ENCODE results near the gene DNAJB2.

Gene DNAJB2

DNA sequence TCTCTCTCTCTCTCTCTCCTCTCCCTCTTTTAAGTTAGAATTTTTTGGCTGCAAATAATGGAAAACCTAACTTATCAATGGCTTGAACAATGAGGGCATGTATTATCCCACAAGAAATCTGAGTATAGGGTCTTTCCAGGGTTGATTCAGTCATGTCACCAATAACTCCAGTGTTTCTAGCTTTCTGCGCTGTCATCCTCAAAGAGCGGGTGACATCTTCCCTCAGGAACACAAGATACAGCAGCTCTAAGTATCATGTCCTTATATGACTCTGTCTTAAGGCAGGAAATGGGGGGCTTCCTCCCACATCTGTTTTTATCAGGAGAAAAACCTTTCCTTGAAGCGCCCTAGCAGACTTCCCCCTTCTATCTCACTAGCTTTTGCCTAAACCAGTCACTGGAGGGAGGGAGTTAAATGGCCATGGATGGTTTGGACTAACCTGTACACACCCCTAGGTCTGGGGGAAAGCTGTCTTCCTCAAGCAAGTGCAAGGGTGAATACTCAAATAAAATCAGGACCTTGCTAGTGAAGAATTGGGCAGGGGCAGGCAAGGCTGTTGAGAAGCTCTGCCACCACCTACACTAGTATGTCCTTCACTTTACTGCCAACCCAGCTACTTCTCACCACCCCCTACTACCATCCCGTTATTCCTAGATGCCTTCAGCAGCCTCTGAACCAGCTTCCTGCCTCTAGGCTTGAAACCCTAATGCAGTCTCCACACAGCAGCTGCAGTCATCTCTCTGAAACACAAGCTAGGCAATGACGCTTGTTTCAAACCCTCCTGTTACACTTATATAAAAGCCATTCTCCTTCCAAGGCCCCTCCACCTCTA, 17.9 kb upstream of the DNAJB2 start:
- no peak for DNase-seq

DNA sequence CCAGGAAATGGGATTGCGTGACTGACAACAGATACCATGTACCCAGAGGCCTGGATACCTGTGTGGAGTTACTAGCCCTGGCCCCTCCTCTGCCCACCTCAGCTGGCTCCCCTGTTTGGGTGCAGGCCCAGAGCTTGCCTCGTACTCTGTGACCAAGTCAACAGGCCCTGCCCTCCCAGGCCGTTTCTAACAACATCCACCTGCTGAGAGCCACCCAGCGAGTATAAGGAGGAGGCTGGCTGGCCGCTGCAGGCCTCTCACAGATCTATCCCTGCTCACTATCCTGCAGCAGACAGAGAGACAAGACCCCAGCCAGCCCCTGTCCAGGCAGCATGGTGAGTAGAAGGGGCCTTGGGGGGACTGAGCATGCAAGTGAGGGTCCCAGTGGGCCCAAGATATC, 12.9 kb upstream of the DNAJB2 start:
- DNase-seq: no peak

DNA sequence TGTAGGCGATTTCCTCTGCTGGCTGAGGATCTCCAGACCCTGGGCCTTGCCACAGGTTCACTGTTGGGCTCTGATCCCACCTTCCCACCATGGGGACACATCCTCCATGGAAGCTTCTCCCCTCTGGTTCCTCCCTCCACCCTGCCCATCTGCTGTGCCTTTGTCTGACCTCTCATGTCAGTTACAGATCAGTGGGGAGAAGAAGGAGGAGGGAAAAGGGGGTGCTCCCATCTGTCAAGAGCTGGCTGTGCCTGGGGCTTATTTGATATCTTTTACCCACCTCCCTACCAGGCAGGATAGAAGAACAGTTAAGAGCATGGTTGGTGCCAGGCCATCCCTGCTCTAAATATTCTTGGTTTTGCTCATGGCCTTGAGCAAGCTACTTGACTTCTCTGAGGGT, 12.3 kb upstream of the DNAJB2 start:
- no peak for DNase-seq

DNA sequence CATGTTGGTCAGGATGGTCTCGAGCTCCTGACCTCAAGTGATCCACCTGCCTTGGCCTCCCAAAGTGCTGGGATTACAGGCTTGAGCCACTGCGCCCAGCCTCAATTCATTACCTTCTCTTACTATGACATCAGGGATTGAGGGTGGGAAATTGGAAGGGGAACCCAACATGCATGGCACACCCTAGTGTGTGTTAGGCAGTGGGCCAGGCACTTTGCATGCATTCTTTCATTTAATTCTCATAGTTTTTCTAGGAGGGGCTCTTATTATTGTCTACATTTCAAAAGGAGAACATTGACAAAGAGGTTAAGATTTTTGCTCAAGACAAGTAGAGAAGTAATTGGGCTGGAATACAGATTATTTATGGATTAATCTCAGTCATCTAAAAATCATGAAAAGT, 10.9 kb upstream of the DNAJB2 start:
- DNase-seq: no peak

DNA sequence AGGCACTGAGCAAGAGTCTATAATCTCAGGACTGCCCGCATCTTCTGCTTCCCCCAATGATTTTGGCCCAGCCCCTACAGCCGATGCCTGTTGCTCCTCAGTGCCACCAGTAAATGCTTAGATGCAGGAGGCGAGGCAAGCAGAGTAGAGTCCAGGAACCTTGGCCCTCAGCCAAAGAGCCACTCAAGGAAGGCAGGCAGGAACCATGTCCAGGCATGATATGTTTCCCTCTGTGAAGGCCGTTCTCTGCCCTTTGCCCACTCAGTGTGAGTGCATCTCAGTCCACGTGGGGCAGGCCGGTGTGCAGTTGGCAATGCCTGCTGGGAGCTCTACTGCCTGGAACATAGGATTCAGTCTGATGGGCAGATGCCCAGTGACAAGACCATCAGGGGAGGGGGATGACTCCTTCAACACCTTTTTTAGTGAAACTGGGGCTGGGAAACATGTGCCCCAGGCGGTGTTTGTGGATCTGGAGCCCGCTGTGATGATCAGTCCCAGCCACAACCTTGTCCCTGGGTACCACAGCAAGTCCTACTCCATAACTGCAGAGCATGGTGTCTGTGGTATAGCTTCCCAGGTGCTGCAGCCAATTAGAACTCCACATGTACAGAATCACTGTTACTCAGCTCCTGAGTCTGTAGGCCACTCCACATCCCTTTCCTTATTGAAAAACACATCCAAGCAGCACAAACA, 9.7 kb upstream of the DNAJB2 start:
- no peak for DNase-seq

DNA sequence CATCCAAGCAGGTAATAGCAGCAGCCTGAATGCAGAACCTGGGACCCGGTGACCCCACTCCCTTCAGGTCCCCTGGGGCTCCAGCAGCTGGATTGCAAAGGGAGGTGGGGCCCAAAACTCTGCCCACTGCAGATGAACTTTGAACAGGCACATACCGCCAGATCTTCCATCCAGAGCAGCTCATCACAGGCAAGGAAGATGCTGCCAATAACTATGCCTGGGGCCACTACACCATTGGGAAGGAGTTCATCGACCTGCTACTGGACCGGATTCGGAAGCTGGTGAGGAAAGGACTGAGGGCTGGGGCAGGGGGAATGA, 9.2 kb upstream of the DNAJB2 start:
- no peak for DNase-seq

DNA sequence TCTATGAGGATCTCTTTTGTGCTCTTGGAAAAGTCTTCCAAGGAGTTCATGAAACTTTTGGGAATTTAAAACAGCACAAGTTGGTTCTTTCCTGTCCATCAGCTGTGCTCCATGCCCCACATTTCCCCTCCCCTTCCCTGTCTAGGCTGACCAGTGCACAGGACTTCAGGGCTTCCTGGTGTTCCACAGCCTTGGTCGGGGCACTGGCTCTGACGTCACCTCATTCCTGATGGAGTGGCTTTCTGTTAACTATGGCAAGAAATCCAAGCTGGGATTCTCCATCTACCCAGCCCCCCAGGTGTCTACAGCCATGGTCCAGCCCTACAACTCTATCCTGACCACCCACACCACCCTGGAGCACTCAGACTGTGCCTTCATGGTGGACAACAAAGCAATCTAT, 8.1 kb upstream of the DNAJB2 start:
- no peak for DNase-seq

DNA sequence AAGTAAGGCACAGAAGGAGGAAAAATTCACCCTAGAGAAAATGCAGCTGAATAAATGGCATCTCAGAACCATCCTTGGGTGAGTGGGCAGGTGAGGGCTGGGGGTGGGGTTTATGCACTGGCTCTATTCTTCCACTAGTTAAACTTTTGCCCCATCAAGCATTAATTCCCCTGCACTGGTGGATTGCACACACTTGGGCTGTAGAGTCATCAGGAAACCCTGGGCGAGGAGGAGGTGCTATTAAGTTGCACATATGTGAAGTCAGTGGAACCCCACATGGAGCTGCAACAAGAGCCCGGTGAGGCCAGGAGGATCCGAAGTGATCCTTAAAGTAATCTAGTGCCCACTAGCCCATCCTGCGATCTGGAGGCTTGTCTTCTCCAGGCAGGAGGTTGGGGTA, 6.8 kb upstream of the DNAJB2 start:
- DNase-seq: no peak

DNA sequence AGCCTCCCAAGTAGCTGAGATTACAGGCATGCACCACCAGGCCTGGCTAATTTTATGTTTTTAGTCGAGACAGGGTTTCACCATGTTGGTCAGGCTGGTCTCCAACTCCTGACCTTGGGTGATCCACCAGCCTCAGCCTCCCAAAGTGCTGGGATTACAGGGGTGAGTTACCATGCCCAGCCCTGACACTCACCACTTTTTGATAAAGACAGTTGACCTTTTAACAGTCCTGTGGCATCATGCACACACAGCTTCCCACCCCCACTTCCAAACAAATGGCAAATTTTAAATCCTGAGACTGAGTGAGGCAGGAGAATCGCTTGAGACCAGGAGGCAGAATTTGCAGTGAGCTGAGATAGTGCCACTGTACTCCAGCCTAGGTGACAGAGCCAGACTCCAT, 6.2 kb upstream of the DNAJB2 start:
- DNase-seq: no peak

DNA sequence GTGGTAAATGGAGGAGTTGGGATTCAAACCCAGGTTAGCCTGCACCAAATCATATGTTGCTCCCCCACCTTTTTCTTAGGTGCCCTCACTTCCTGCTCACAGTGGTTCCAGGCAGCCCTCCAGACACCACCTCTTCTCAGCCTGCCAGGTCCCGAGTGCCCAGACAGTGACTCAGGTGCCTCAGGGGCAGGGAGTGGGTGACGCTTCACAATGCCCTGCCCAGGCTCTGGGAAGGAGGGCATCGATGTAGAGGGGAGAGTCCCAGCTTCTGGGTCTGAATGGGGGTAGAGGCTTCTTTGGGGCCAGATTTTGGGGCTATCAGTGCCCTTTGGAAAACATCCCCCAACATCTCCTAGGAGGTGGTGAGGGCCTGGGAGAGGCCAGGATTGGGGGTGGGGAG, 5.2 kb upstream of the DNAJB2 start:
- DNase-seq: no peak

DNA sequence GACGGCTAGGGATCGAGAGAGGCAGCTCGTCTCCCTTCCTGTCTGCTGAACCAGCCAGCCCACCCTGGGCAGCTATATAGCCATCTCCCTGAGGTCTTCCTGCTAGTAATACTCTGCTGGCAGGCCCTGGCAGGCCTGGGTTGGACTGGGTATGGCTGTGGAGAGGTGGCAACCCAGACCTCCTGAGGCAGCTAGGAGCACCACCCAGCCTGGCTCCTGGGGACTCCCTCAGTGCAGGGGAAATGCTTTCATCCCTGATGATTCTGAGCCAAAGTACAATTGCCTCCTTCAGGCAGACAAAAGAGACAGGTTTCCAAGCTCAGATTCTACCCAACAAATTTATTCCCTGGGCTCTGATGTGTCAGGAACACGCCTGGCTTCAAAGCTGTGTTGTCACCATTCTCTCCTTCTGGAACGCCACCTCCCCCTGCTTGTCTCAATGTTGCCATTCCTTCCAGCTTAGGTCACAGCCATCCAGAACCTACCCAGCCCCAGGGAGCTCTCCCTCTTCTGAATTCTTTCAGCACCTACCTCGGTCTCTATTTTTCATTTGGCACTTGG, 4.7 kb upstream of the DNAJB2 start:
- no peak for DNase-seq

DNA sequence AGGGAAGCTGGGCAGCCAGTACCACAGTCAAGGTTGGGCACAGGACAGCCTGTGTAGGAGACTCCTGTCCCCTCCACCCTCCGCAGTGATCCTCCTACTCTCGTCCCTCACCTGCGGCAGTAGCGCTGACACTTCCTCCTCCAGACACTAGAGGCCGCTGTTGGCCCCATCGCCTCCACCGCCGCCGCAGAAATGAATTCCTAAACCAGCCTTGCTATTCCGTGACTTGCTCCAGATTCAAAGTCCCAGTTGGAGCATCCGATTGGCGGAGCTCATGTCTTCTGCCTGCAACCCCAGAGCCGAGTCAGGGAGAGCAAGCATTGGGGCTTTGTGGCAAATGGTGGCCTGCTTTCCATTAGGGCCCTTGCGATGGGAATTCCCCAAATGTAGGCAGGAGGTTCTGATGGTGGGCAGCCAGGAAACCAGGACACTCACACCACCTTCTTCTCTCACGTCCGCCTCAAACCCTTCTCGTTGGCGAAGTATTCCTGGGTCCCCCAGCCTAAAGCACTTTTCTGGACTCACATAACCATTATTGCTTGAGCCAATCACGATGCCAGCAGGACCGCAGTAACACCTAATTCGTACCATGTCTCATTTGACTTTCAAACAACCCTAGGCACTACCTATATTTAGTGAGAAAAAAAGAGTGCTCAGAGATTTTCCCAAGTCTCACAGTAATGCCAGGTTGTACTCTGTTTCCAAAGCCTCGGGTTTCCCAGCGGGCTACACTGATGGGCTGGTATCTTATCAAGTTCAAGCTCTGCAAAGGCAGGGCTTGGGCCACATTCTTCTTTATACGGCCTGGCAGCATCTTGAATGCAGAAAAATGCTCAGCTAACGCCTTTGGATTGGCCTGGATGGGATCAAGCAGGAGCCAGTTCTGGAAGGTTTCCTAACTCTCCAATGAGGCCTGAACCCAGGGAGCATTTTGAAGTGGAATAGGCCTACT, 1.2 kb upstream of the DNAJB2 start:
- DNase-seq: peak; percentile 82

DNA sequence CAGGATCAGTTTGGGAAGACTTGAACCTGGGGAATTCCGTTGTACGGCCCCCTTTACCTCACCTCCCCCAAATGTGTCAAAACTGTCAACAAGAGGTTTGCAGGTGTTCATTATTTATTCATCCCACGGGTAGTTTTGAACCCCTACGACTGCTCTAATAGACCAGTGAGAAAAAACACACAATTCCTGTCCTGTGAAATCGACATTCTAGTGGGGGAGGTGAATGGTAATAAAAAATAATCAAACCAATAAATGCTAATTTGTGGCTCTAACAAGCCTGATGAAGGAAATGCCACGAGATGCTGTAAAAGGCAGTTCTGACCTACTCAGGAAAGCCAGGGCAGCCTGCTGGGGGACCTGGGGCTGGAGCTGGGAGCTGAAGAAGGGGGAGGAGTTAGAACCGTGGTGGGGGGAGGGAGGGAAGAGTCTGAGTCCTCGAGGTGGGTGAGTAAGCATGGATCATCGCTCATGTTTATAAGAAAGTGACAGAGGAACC, 463 bp upstream of the DNAJB2 start:
- no peak for DNase-seq

DNA sequence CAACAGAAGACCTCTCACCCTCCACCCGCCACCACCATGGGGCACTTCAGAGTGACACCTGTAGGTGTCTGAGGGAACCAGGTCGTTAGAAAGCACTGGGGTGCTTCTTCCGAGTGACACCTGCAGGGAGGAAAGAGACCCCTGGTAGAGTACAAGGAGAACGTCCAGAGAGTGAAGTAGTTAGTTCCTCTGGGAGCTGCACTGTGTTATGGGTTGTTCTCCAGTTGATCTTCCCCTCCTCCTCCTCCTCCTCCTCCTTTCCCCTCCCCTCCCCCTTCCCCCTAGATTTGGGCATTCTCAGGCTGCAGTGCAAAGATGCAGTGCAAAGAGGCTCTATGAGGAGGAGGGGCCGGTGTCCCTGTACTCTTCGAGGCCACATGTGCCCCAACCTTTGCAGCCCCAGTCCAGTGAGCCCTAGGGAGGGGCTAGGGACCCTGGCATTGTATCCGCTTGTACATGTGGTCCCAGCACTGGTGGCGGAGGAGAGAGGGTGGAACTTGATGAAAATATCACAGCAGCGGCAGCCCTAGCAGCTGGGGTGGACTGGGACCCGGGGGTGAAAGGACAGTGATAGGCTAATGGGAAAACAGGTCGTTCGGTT, 850 bp downstream of the DNAJB2 start:
- DNase-seq: no peak

DNA sequence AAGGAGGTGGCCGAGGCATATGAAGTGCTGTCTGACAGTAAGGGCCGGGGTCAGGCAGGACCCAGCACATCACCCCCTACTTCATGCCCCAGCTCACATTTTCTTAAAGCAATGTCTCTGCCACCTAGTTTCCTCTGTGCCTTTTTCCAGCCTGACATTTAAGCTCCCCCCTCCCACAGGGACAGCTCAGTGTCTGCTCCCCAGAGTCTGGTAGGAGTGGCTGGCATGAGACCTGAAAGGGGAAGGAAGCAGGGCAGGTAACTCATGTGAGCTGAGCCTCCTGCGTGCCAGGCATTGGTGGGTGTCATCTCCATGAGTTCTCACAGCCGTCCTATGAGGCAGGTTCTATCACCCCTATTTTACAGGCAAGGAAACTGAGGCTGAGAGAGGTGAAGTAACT, 1.5 kb downstream of the DNAJB2 start:
- no peak for DNase-seq

DNA sequence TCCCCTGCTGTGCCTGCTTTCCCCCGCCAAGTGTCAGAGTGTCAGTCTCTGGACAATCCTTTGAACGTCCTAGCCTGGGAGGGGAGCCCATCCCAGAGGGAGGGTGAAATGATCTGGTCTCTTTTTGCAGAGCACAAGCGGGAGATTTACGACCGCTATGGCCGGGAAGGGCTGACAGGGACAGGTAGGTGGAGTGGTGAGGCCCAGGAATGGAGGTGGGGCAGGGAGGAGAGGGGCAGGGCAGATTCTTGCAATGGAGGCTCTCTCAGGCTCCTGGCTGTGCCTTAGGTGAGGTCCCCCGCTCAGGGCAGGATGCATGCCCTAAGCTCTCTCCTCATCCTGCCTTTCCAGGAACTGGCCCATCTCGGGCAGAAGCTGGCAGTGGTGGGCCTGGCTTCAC, 2.4 kb downstream of the DNAJB2 start:
- no peak for DNase-seq

DNA sequence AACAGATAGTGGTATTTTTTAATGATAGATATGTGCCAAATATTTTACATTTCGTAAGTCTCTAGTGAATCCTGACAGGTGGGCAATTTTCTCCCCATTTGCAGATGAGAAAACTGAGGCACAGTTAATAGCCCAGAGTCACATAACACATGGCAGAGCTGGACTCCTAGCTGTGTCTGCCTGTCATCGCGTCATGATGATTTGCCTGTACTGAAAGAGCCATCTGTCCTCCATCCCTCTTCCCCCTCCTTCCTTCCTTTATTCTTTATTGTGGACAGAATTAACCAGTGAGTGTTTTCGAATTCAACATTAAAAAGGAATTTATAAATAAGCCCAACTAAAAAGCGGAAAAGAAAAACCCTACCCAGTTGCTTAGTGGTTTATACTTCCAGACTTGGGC, 3.2 kb downstream of the DNAJB2 start:
- no peak for DNase-seq

DNA sequence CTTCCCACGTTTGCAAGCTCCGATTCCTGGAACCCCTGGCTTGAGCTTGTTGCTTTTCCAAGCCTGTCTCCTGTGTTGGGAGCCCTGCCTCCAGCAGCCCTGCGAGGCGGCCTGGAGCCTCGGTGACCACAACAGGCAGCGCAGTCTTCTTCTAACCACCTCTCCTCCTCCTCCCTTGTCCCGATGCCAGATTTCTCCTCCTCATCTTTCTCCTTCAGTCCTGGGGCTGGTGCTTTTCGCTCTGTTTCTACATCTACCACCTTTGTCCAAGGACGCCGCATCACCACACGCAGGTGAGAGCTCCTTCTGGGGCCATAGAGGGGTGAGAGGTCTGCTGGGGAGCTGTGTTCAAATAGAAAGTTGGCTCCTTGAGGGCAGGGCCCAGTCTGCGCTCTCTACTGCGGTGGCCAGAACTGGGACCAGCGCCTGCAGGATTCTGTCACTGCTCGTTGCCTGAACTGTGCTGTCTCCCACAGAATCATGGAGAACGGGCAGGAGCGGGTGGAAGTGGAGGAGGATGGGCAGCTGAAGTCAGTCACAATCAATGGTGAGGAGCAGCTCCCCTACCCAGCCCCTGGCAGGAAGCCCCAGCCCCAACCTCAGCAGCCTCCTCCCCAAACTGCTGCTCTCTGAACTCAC, 3.9 kb downstream of the DNAJB2 start:
- DNase-seq: no peak

DNA sequence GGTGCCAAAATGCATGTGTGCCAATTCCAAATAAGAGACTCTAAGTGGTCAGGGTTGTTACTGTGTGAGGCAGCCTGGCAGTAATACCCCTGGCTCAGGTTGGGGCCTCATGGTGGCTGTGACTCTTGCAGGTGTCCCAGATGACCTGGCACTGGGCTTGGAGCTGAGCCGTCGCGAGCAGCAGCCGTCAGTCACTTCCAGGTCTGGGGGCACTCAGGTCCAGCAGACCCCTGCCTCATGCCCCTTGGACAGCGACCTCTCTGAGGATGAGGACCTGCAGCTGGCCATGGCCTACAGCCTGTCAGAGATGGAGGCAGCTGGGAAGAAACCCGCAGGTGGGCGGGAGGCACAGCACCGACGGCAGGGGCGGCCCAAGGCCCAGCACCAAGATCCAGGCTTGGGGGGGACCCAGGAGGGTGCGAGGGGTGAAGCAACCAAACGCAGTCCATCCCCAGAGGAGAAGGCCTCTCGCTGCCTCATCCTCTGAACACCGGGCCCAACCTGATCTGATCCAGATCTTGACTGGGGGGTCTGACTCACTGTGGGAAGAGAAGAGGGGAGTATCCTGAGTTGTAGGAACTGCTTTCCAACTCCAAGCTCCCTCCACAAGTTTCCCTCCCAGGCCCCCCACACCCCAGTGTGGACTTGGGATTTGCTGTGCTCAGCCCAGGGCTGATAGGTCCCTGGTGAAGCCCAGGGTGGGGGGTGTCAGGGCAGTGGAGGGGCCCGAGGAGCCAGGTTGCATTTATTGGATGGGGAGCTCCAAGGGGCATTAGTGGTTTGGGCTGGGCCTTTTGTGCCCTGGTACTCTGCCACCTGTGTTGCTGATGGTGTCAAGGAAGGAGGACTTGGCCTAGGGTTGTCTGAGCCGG, 5.6 kb downstream of the DNAJB2 start:
- DNase-seq: no peak

DNA sequence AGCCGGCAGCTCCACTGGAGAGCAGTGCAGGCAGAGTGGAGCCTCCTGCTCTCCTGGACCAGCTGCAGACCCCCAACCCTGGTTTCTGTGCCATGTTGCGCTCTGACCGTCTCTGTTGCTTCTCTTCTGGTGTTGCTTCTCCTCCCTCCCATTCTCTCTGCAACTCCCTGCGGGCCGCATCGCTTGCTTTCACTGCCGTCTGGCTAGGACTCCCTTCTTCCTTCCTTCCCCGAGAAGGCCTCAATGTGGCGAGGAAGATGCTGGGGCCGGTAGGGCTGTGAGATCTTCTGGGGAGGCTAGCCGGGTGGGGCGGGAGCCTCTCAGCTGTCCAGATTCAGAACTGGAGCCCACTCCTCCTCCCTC, 6.2 kb downstream of the DNAJB2 start:
- DNase-seq: no peak

DNA sequence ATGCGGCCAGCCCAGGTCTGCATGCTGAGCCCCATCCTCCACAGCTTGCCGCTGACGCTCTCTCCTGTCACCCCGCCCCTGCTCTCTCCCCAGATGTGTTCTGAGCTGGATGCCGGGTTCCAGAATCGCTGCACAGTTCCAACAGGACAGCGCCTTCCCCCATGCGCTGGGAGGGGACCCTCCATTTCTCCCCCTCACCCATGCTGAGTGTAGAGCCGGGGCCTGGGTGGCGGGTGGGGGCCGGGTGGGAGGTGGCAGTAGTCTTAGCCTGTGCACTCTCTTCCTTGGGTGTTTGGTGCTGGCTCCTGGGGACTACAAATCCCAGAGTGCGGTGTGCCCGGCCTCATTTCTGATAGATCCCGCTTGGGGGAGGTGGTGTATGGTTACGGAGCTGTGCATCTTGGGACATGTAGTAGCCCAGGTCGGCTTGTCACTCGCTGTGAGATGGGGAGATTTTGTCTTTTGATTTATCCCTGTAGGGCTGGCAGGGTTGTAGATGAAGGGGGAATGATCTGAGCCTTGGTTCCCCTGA, 6.8 kb downstream of the DNAJB2 start:
- no peak for DNase-seq

Data from activated CD4-positive, alpha-beta T cell treated with anti-CD3 and anti-CD28 coated beads for 48 hours (primary cell).